Mononuclear cell (primary cell): ENCODE measurements around the gene CTIF. TPM values are rescaled to one million over a fixed set of nuclear protein-coding genes. Genes with fewer than 3 reads are reported as not detected.

ENCODE experiments used
- H3K27me3 ChIP-seq: 2 replicates; pipeline ENCODE4 v1.6.0; 2011; ENCODE audit warnings: low read length, control low read depth; ENCODE audit not compliant: insufficient read depth
- H3K4me1 ChIP-seq: 2 replicates; pipeline ENCODE4 v1.5.1; 2011; ENCODE audit warnings: mild to moderate bottlenecking, low read length, control low read depth; ENCODE audit not compliant: insufficient read depth
- H3K4me3 ChIP-seq: 2 replicates; pipeline ENCODE4 v1.5.1; 2011; ENCODE audit warnings: mild to moderate bottlenecking, low read length, moderate library complexity
- H3K9me3 ChIP-seq: 2 replicates; pipeline ENCODE4 v1.5.1; 2011; ENCODE audit warnings: low read depth, mild to moderate bottlenecking, control low read depth, low read length
- total RNA-seq: library from RNA; depleted of rRNA; stranded (reverse); fragments of >200 nt; gene quantifications from one replicate; pipeline ENCODE4 v1.2.3, GENCODE V29; 2012

The CTIF gene
- total RNA-seq, 1 donor: 2.7 TPM

- H3K4me3 ChIP-seq: no peak overlapping the region
- H3K9me3 ChIP-seq: no peaks in the 10 kb centered on the region
- no peaks in the 10 kb centered on the region for H3K4me1 ChIP-seq
- H3K27me3 ChIP-seq: no peaks in the 10 kb centered on the region
These were observed 117.3 kb downstream of the CTIF start for GRCh38 chr18:48656176-48656575.

DNA sequence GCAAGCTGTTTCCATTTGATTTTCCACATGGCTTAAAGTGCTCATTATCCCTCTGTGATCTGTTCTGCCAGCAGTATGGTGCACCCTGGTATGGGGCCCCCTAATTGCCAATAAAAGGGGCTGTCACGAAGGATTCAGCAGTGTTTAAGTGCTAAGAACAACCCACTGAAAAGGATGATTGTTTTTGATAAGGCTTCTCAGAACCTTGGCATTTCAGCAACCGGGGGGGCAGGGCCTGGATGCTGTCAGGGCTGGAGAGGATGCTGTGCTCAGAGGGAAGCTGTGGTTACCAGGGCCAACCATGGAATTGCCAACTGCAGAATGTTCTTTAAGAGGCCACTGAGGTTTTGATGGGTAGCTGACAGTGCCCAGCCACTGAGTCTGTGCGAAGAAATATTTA is 117.8 kb downstream of the CTIF start:
- H3K9me3 ChIP-seq: no peaks in the 10 kb centered on the region
- H3K27me3 ChIP-seq: no peaks in the 10 kb centered on the region
- H3K4me3 ChIP-seq: no peak overlapping the region
- H3K4me1 ChIP-seq: no peaks in the 10 kb centered on the region

DNA sequence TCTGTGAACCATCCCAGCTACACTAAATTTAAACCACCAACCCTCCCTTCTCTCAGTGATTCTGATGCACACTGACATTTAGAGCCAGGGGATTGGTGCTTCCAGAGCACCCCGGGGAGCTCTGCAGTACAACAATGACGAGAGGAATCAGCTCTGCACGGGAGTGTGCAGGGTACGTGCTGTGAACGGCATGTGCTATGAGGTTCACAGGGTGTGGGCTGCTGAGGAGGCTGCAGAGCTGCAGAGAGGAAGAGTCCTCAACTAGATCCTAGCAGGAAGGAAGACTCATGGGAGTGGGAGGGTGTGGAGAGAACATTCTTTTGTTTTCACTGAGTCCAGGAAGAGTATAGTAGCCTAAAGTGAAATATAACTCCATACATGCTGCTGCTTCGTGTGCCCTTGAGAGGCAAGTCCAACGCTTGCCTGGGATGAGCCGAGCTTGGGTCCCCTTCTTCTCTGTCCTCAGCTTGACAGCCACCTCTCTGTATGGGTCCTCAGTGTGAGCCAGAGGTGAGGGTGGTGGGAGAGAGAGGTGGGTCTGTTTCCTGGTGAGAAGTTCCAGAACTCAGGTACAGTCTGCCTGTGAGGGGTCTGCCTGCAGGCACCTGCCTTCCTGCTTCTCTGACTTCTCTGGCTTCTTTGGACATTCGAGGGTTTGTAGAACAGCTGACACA is 118.8 kb downstream of the CTIF start:
- Histone ChIP-seq H3K27me3 (no peaks in the 10 kb centered on the region), H3K4me3 (no peak overlapping the region), H3K4me1 (peaks cover 9% of the 10 kb centered on the region), H3K9me3 (no peaks in the 10 kb centered on the region)

DNA sequence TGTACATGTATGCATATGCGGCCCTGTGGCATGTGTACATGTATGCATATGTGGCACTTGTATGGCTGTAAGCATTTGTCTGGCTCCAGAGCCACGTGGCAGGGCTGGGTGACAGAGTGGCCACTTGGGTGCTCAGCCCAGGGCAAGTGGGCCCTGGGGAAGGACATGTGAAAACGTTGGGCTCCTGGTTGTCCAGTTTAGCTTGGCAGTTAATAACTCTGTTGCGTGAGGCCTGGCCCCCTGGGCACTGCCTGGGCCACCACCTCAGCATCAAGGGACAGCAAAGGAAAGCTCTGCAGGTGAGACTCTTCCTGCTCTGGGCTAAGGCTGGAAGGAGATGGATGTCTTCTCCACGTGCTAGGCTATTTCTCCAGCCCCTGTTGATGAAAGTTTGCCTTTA is 119.9 kb downstream of the CTIF start:
- Histone ChIP-seq H3K9me3 (no peaks in the 10 kb centered on the region), H3K4me1 (peaks cover 14% of the 10 kb centered on the region), H3K4me3 (no peak overlapping the region), H3K27me3 (no peaks in the 10 kb centered on the region)

DNA sequence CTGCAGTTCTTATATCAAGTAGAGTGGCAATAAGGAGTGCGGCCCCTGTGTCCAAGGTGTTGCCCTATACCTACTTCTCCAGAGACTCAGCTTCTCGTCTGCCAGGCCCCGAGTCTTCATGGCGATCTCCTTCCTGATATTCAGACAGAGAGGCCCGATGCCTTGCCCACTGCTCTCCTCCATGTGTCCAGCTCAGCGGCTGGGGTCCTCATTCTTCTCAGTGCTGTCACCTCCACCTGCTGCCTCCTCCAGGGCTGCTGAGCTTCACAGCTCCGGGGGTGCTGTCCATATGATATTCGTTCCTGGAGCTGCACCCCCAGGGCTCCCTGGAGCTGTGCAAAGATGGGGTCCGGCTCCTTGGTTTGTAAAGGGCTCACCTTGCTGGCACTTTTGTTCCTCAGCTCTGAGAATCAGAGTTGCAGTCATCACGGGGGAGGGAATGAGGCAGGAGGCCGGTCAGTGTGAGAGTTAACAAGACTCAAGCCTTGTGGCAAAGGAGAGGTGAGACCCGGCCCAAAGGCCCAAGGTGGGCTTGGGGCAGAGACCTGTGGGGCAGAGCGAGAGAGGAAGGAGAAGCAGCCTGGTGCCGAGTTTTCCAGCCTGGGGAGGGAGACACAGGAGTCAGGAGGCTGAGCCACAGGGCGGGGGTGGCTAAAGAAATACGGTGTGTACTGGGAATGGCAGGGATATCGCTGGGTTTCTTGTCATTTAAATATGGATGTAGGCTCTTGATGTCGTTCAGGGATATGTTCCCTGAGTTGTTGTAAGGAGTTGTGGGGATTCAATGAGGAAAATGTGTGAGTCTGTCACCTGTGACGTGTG is 120.6 kb downstream of the CTIF start:
- H3K9me3 ChIP-seq: no peaks in the 10 kb centered on the region
- peaks cover 14% of the 10 kb centered on the region for H3K4me1 ChIP-seq
- no peaks in the 10 kb centered on the region for H3K27me3 ChIP-seq
- no peak overlapping the region for H3K4me3 ChIP-seq

GRCh38 chr18:48660346-48661228 is 121.8 kb downstream of the CTIF start:
- H3K4me3 ChIP-seq: no peak overlapping the region
- H3K9me3 ChIP-seq: no peaks in the 10 kb centered on the region
- H3K4me1 ChIP-seq: peaks cover 14% of the 10 kb centered on the region
- no peaks in the 10 kb centered on the region for H3K27me3 ChIP-seq

- Histone ChIP-seq H3K4me3 (no peak overlapping the region), H3K27me3 (no peaks in the 10 kb centered on the region), H3K4me1 (peaks cover 14% of the 10 kb centered on the region), H3K9me3 (no peaks in the 10 kb centered on the region)
These were observed 122.6 kb downstream of the CTIF start for GRCh38 chr18:48661421-48661820.

DNA sequence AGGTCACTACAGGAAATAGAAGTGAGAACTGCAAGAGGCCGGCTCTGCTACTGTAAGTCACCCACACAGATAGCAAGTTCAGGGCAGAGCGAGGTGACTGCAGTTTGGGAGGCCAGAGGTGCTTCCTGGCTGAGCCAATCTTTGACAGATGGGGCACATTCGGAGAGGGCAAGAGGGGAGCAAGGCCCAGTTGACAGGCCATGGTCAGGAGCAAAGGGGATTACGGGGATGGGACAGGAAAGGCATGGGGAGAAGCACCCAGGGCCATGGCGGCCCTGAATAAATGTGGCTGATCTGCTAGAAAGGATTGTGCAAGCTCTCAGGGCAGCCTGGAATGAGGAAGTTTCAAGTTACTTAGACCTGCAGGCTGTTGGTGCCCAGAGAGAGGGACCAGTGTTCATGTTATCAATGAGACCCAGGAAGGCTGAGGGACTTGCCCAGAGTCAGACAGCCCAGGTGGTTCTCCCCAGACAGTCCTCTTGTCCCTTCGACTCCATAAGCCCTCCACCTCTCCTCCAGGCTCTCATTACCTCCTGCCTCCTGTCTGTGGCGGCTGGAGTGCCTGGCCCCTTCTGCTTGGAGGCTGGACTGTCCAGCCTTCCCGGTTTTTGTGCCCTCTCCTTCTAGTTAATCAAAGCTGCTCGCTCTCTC is 123.3 kb downstream of the CTIF start:
- Histone ChIP-seq H3K9me3 (no peaks in the 10 kb centered on the region), H3K4me3 (no peak overlapping the region), H3K27me3 (no peaks in the 10 kb centered on the region), H3K4me1 (peaks cover 14% of the 10 kb centered on the region)

- Histone ChIP-seq H3K4me1 (peaks cover 14% of the 10 kb centered on the region), H3K27me3 (no peaks in the 10 kb centered on the region), H3K9me3 (no peaks in the 10 kb centered on the region), H3K4me3 (no peak overlapping the region)
These were observed 124.5 kb downstream of the CTIF start for GRCh38 chr18:48663096-48663930.

DNA sequence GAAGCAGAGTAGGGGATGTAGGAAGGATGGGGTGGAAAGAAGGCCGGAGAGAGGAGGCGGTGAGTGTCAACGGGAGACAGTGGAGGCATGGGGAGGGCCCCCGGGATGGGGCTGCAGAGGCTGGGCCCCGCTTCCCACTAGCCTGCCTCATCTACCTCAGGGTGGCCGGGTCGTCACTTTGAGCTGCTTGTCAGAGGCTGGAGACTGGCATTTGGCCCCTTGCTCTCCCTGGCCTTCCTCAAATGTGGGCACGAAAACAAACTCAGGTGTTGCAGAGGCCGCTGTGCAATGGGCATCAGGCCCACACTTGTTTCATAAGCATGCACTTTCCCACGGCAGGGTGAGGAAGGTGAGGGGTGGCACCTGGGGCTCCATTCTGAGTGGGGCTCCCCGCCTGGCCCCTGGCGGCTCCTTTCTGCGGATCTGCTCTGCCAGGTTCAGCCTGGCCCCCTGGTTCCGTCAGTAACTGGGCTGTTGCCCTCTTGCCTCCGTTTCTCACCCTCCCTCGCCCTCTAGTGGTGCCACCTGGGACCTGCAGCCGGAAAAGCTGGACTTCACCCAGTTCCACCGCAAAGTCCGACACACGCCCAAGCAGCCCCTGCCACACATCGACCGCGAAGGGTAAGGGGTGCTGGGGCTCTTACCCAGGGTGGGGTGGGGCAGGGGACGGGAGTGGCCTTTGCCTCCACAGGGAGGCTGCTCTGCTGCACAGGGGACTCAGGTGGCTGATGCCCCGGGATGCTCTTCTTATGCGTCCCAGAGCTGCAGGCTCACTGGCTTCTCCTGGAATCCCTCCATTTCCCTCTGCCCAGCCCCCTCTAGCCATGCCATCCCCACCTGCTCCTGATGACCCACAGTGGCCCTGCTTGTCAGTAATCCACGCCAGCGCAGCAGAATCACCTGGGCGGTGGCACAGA is 125.4 kb downstream of the CTIF start:
- no peaks in the 10 kb centered on the region for H3K9me3 ChIP-seq
- no peaks in the 10 kb centered on the region for H3K27me3 ChIP-seq
- H3K4me1 ChIP-seq: peaks cover 14% of the 10 kb centered on the region
- no peak overlapping the region for H3K4me3 ChIP-seq

GRCh38 chr18:48665654-48666053 is 126.8 kb downstream of the CTIF start:
- Histone ChIP-seq H3K4me1 (peaks cover 14% of the 10 kb centered on the region), H3K4me3 (no peak overlapping the region), H3K9me3 (no peaks in the 10 kb centered on the region), H3K27me3 (no peaks in the 10 kb centered on the region)

GRCh38 chr18:48666613-48667012 is 127.8 kb downstream of the CTIF start:
- Histone ChIP-seq H3K9me3 (no peaks in the 10 kb centered on the region), H3K4me3 (no peak overlapping the region), H3K4me1 (peaks cover 14% of the 10 kb centered on the region), H3K27me3 (no peaks in the 10 kb centered on the region)
